Central memory CD8-positive, alpha-beta T cell (primary cell): ENCODE data around the gene MAST4.

Experiments used
- ATAC-seq: fragments of 150-1000 bp; cut with Tn5 transposase; replicated peaks from 2 replicates; pipeline ENCODE4 v1.10.0; 2022; ENCODE audit warnings: mild to moderate bottlenecking, moderate FRiP score, moderate number of reproducible peaks; ENCODE audit not compliant: poor library complexity, severe bottlenecking; ENCODE audit errors: extremely low read depth
- DNase-seq, 2 donors: peaks; one replicate each; pipeline ENCODE4 v3.0.0; 2021; ENCODE audit warnings: low spot score in 2 of 2
- H3K27ac Mint-ChIP-seq: one replicate; pipeline ENCODE4 v1.8.0; 2022; ENCODE audit warnings: low read depth, mild to moderate bottlenecking, moderate library complexity, mixed read lengths
- H3K27me3 Mint-ChIP-seq: one replicate; pipeline ENCODE4 v1.8.0; 2022; ENCODE audit warnings: mixed read lengths
- H3K36me3 Mint-ChIP-seq: one replicate; pipeline ENCODE4 v1.8.0; 2022; ENCODE audit warnings: mild to moderate bottlenecking, moderate library complexity, mixed read lengths; ENCODE audit not compliant: insufficient read depth
- H3K4me1 Mint-ChIP-seq: one replicate; pipeline ENCODE4 v1.8.0; 2022; ENCODE audit warnings: mixed read lengths
- H3K4me3 Mint-ChIP-seq: one replicate; pipeline ENCODE4 v1.8.0; 2022; ENCODE audit warnings: mild to moderate bottlenecking, moderate library complexity, mixed read lengths
- H3K9me3 Mint-ChIP-seq: one replicate; pipeline ENCODE4 v1.8.0; 2022; ENCODE audit warnings: mixed read lengths

Gene MAST4

GRCh38 chr5:66724349-66725139, 128.4 kb downstream of the MAST4 start:
- no peak for ATAC-seq
- Mint-ChIP-seq H3K9me3 (no peaks in the 10 kb centered on the region), H3K27ac (no peak overlapping the region), H3K4me1 (no peaks in the 10 kb centered on the region), H3K27me3 (peaks cover 45% of the 10 kb centered on the region), H3K4me3 (no peak overlapping the region), H3K36me3 (no peaks in the 10 kb centered on the region)
- DNase-seq = no peak

GRCh38 chr5:66727630-66728029, 131.4 kb downstream of the MAST4 start:
- no peak overlapping the region for H3K27ac Mint-ChIP-seq
- no peaks in the 10 kb centered on the region for H3K4me1 Mint-ChIP-seq
- no peak overlapping the region for H3K4me3 Mint-ChIP-seq
- no peak for DNase-seq
- ATAC-seq = no peak
- H3K9me3 Mint-ChIP-seq = no peaks in the 10 kb centered on the region
- H3K36me3 Mint-ChIP-seq = no peaks in the 10 kb centered on the region
- peaks cover 22% of the 10 kb centered on the region for H3K27me3 Mint-ChIP-seq

GRCh38 chr5:66728049-66728448, 131.9 kb downstream of the MAST4 start:
- H3K4me1 Mint-ChIP-seq = no peaks in the 10 kb centered on the region
- no peak for ATAC-seq
- H3K4me3 Mint-ChIP-seq = no peak overlapping the region
- no peaks in the 10 kb centered on the region for H3K36me3 Mint-ChIP-seq
- no peak overlapping the region for H3K27ac Mint-ChIP-seq
- no peak for DNase-seq
- peaks cover 18% of the 10 kb centered on the region for H3K27me3 Mint-ChIP-seq
- H3K9me3 Mint-ChIP-seq = no peaks in the 10 kb centered on the region

- no peak overlapping the region for H3K27ac Mint-ChIP-seq
- no peaks in the 10 kb centered on the region for H3K36me3 Mint-ChIP-seq
- no peaks in the 10 kb centered on the region for H3K4me1 Mint-ChIP-seq
- H3K27me3 Mint-ChIP-seq = peaks cover 62% of the 10 kb centered on the region
- H3K9me3 Mint-ChIP-seq = no peaks in the 10 kb centered on the region
- DNase-seq (no peak), ATAC-seq (no peak)
- no peak overlapping the region for H3K4me3 Mint-ChIP-seq
These were observed 140.9 kb downstream of the MAST4 start for GRCh38 chr5:66737096-66737495.

- H3K27ac Mint-ChIP-seq = no peak overlapping the region
- H3K9me3 Mint-ChIP-seq = no peaks in the 10 kb centered on the region
- H3K27me3 Mint-ChIP-seq = peaks cover 72% of the 10 kb centered on the region
- no peaks in the 10 kb centered on the region for H3K4me1 Mint-ChIP-seq
- DNase-seq (no peak), ATAC-seq (no peak)
- no peaks in the 10 kb centered on the region for H3K36me3 Mint-ChIP-seq
- H3K4me3 Mint-ChIP-seq = no peak overlapping the region
These were observed 141.9 kb downstream of the MAST4 start for GRCh38 chr5:66738136-66738535.

- Mint-ChIP-seq H3K36me3 (no peaks in the 10 kb centered on the region), H3K27ac (no peak overlapping the region), H3K9me3 (no peaks in the 10 kb centered on the region), H3K27me3 (peaks cover 79% of the 10 kb centered on the region), H3K4me1 (no peaks in the 10 kb centered on the region), H3K4me3 (no peak overlapping the region)
- ATAC-seq (no peak), DNase-seq (no peak)
These were observed 142.8 kb downstream of the MAST4 start for GRCh38 chr5:66739021-66739420.

GRCh38 chr5:66739951-66740350, 143.8 kb downstream of the MAST4 start:
- Mint-ChIP-seq H3K4me3 (no peak overlapping the region), H3K27me3 (peaks cover 79% of the 10 kb centered on the region), H3K4me1 (no peaks in the 10 kb centered on the region), H3K36me3 (no peaks in the 10 kb centered on the region), H3K27ac (no peak overlapping the region), H3K9me3 (no peaks in the 10 kb centered on the region)
- no peak for DNase-seq
- ATAC-seq = no peak

- H3K27me3 Mint-ChIP-seq = peaks cover 86% of the 10 kb centered on the region
- DNase-seq (no peak), ATAC-seq (no peak)
- H3K27ac Mint-ChIP-seq = no peak overlapping the region
- no peaks in the 10 kb centered on the region for H3K9me3 Mint-ChIP-seq
- H3K36me3 Mint-ChIP-seq = no peaks in the 10 kb centered on the region
- no peaks in the 10 kb centered on the region for H3K4me1 Mint-ChIP-seq
- H3K4me3 Mint-ChIP-seq = no peak overlapping the region
These were observed 145.2 kb downstream of the MAST4 start for GRCh38 chr5:66741394-66741793.

GRCh38 chr5:66742083-66742895, 146.1 kb downstream of the MAST4 start:
- Mint-ChIP-seq H3K4me3 (no peak overlapping the region), H3K9me3 (no peaks in the 10 kb centered on the region), H3K4me1 (no peaks in the 10 kb centered on the region), H3K36me3 (no peaks in the 10 kb centered on the region), H3K27me3 (peaks cover 86% of the 10 kb centered on the region), H3K27ac (no peak overlapping the region)
- DNase-seq (no peak), ATAC-seq (no peak)

GRCh38 chr5:66742896-66743247, 146.7 kb downstream of the MAST4 start:
- H3K27ac Mint-ChIP-seq = no peak overlapping the region
- H3K4me3 Mint-ChIP-seq = no peak overlapping the region
- no peaks in the 10 kb centered on the region for H3K4me1 Mint-ChIP-seq
- H3K9me3 Mint-ChIP-seq = no peaks in the 10 kb centered on the region
- H3K27me3 Mint-ChIP-seq = peaks cover 86% of the 10 kb centered on the region
- ATAC-seq (no peak), DNase-seq (no peak)
- no peaks in the 10 kb centered on the region for H3K36me3 Mint-ChIP-seq

GRCh38 chr5:66743344-66743743, 147.2 kb downstream of the MAST4 start:
- Mint-ChIP-seq H3K9me3 (no peaks in the 10 kb centered on the region), H3K27ac (no peak overlapping the region), H3K4me3 (no peak overlapping the region), H3K36me3 (no peaks in the 10 kb centered on the region), H3K27me3 (peaks cover 86% of the 10 kb centered on the region), H3K4me1 (no peaks in the 10 kb centered on the region)
- ATAC-seq (no peak), DNase-seq (no peak)

- ATAC-seq = no peak
- Mint-ChIP-seq H3K27me3 (peaks cover 89% of the 10 kb centered on the region), H3K36me3 (no peaks in the 10 kb centered on the region), H3K9me3 (no peaks in the 10 kb centered on the region), H3K4me1 (no peaks in the 10 kb centered on the region), H3K4me3 (no peak overlapping the region), H3K27ac (no peak overlapping the region)
- no peak for DNase-seq
These were observed 147.8 kb downstream of the MAST4 start for GRCh38 chr5:66744040-66744439.

- H3K27ac Mint-ChIP-seq = no peak overlapping the region
- peaks cover 98% of the 10 kb centered on the region for H3K27me3 Mint-ChIP-seq
- ATAC-seq = no peak
- H3K9me3 Mint-ChIP-seq = no peaks in the 10 kb centered on the region
- no peak overlapping the region for H3K4me3 Mint-ChIP-seq
- no peaks in the 10 kb centered on the region for H3K36me3 Mint-ChIP-seq
- H3K4me1 Mint-ChIP-seq = no peaks in the 10 kb centered on the region
- DNase-seq = no peak
These were observed 149.1 kb downstream of the MAST4 start for GRCh38 chr5:66745297-66745696.
